HUES6 (cell line): ENCODE data around the gene CRTC1.
"Not testable (repeated sequence)": the region's sequence is repeated elsewhere in the genome, so short reads cannot be mapped to it uniquely, and the experiment has no call there.

Experiments used
- H3K27ac ChIP-seq: 2 replicates; pipeline ENCODE4 v1.7.0; 2013; ENCODE audit warnings: low read depth, mild to moderate bottlenecking, low read length, inconsistent platforms
- H3K27me3 ChIP-seq: 2 replicates; pipeline ENCODE4 v1.6.1; 2013; ENCODE audit warnings: low read length; ENCODE audit not compliant: control insufficient read depth, insufficient read depth
- H3K36me3 ChIP-seq: 2 replicates; pipeline ENCODE4 v1.6.1; 2013; ENCODE audit warnings: low read length; ENCODE audit not compliant: control insufficient read depth, insufficient read depth
- H3K4me1 ChIP-seq: 2 replicates; pipeline ENCODE4 v1.6.1; 2013; ENCODE audit warnings: low read length; ENCODE audit not compliant: control insufficient read depth, insufficient read depth
- H3K4me3 ChIP-seq: 2 replicates; pipeline ENCODE4 v1.5.1; 2013; ENCODE audit warnings: low read depth, low read length
- H3K9ac ChIP-seq: one replicate; pipeline ENCODE4 v1.6.1; 2013; ENCODE audit warnings: mild to moderate bottlenecking, low read length
- H3K9me3 ChIP-seq: 2 replicates; pipeline ENCODE4 v1.6.1; 2013; ENCODE audit warnings: low read depth, low read length; ENCODE audit not compliant: control insufficient read depth, insufficient read depth

CRTC1 gene

GRCh38 chr19:18733762-18734332, 50.4 kb downstream of the CRTC1 start:
- not testable (repeated sequence) for H3K9me3 ChIP-seq, H3K9ac ChIP-seq, H3K4me3 ChIP-seq, H3K27me3 ChIP-seq, H3K27ac ChIP-seq, H3K36me3 ChIP-seq
- H3K4me1 ChIP-seq: peaks cover 23% of the 10 kb centered on the region; the same call in 1 of the 2 replicates

- H3K27me3 ChIP-seq: no peaks in the 10 kb centered on the region
- peaks cover 22% of the 10 kb centered on the region; the same call in 1 of the 2 replicates for H3K4me1 ChIP-seq
- H3K27ac ChIP-seq: no peak overlapping the region
- H3K9me3 ChIP-seq: no peaks in the 10 kb centered on the region
- H3K36me3 ChIP-seq: no peaks in the 10 kb centered on the region
- H3K9ac ChIP-seq: no peak overlapping the region
- no peak overlapping the region for H3K4me3 ChIP-seq
Measured at GRCh38 chr19:18735324-18735723, 51.8 kb downstream of the CRTC1 start.

DNA sequence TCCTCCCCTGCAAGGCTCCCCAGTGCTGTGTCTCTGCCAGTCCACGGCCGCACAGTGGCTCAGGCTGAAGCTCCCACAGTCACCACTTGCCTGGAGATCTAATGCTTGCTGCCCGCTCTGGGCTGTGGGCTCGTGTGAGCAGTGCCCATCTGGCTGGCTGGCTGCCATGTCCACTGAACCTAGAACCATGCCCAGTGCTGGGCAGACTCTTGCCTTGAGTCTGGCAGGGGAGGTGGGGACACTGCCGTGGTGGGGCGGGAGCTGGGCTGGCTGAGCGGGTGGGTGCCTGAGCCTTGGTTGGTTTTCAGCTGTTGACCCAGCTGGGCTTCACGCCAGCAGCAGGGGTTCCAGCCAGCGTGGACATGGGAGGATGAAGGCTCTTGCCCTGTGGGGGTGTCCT, 52.3 kb downstream of the CRTC1 start:
- Histone ChIP-seq H3K4me3 (no peak overlapping the region), H3K9ac (no peak overlapping the region), H3K4me1 (peaks cover 18% of the 10 kb centered on the region; the same call in 1 of the 2 replicates), H3K9me3 (no peaks in the 10 kb centered on the region), H3K27ac (no peak overlapping the region), H3K36me3 (no peaks in the 10 kb centered on the region), H3K27me3 (no peaks in the 10 kb centered on the region)

DNA sequence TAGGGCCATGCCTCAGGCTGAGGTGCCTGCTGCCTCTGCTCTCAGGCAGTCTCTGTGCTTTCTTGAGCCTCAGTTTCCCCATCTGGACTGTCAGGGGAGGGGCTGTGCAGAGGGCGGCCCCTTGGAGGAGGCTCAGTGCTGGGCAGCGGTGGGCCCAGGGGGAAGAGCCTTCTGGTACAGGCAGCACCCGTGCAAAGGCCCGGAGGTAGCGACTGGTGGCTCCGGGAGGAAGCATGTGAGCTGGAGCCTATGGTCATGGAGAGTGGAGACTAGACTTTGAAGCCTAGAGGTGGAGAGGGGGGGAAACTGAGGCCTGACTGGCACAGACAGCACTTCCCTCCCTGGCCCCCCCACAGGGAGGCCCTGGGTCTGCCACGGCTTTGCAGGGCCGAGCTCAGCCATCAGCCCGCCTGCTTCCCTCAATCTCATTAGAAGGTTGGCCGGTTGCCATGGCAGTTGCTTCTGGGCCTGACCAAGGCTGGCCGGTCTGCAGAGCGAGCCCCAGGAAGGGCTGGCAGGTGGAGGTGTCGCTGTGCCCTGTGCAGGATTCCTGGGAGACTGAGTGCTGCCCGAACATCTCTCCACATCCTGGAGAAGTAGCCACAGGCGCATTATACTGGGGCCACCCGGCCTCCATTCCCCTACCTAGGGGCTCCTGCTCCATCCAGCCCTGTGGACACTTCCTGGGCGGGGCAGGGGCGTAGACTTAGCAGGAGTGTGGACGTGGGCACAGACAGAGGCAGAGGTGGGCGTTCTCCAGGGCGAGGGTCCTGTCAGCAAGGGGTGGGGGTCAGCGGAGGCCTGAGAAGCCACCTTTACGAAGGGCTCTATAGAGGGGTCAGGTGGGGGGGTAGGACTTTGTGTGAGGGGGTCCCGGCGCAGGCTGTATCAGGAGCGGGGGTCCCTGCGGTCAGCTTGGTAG, 53.2 kb downstream of the CRTC1 start:
- Histone ChIP-seq H3K9ac (no peak overlapping the region), H3K9me3 (no peaks in the 10 kb centered on the region), H3K36me3 (no peaks in the 10 kb centered on the region), H3K27ac (no peak overlapping the region), H3K27me3 (no peaks in the 10 kb centered on the region), H3K4me1 (peaks cover 8% of the 10 kb centered on the region; the same call in 1 of the 2 replicates), H3K4me3 (no peak overlapping the region)

- H3K27ac ChIP-seq: no peak overlapping the region
- peaks cover 8% of the 10 kb centered on the region; the same call in 1 of the 2 replicates for H3K4me1 ChIP-seq
- H3K4me3 ChIP-seq: no peak overlapping the region
- H3K36me3 ChIP-seq: no peaks in the 10 kb centered on the region
- H3K27me3 ChIP-seq: no peaks in the 10 kb centered on the region
- H3K9ac ChIP-seq: no peak overlapping the region
- H3K9me3 ChIP-seq: no peaks in the 10 kb centered on the region
Measured at GRCh38 chr19:18737337-18737953, 54.0 kb downstream of the CRTC1 start.

- no peak overlapping the region for H3K9ac ChIP-seq
- H3K27me3 ChIP-seq: no peaks in the 10 kb centered on the region
- H3K4me3 ChIP-seq: no peak overlapping the region
- H3K9me3 ChIP-seq: no peaks in the 10 kb centered on the region
- H3K4me1 ChIP-seq: peaks cover 7% of the 10 kb centered on the region; the same call in 1 of the 2 replicates
- no peak overlapping the region for H3K27ac ChIP-seq
- H3K36me3 ChIP-seq: no peaks in the 10 kb centered on the region
Measured at GRCh38 chr19:18737954-18738351, 54.5 kb downstream of the CRTC1 start.

- no peak overlapping the region for H3K27ac ChIP-seq
- no peak overlapping the region for H3K4me3 ChIP-seq
- H3K36me3 ChIP-seq: no peaks in the 10 kb centered on the region
- no peaks in the 10 kb centered on the region; the same call in 1 of the 2 replicates for H3K4me1 ChIP-seq
- no peaks in the 10 kb centered on the region for H3K9me3 ChIP-seq
- H3K9ac ChIP-seq: no peak overlapping the region
- no peaks in the 10 kb centered on the region for H3K27me3 ChIP-seq
Measured at GRCh38 chr19:18738961-18739690, 55.6 kb downstream of the CRTC1 start.

DNA sequence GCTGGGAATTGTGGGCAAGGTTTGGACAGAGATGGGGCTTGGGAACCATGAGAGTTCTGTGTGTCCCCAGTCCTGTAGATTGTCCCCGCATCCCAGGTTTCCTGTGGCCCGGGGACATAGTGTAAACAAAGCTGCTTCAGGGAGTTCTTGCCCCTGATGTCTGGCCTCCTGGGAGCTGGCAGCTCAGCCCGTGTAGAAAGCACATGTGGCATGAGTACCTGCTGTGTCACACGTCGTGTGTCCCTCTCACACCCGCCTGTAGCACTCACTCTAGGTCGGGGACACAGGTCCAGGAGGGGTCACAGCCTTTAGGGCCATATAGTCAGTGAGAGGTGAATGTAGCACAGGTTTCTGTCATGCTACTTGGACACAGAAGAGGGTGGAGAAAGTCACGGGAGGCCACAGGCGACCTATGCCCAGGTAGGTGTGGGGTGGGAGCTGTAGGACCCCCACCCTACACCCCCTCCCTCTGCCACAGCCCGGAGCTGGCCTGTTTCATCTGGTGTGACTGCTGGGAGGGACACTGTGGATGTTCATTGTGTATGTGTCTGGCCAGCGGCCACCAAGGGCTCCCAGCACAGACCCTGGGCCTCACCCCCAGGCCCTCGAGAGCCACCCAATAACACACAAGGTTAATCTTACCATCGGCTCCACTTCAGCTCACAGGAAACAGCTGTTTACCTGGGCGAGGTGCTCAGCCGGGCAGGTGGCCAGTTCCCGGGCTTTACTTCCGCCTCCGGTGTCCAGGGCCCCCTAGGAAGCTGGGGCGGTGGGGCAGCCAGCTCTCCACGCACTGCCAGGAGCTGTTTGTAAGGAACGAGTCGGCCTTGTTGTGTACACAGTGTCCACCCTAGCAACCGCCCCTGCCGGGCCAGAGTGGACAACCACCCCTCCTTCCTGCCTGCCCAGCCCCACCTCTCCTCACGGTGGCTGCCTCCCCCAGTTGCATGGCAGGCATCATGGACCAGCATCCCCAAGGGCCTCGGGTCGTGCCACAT, 57.9 kb downstream of the CRTC1 start:
- H3K27me3 ChIP-seq: no peaks in the 10 kb centered on the region
- H3K4me1 ChIP-seq: peaks cover 4% of the 10 kb centered on the region
- no peak overlapping the region; the same call in 1 of the 2 replicates for H3K27ac ChIP-seq
- no peaks in the 10 kb centered on the region for H3K9me3 ChIP-seq
- H3K4me3 ChIP-seq: no peak overlapping the region
- no peak overlapping the region for H3K9ac ChIP-seq
- no peaks in the 10 kb centered on the region for H3K36me3 ChIP-seq

DNA sequence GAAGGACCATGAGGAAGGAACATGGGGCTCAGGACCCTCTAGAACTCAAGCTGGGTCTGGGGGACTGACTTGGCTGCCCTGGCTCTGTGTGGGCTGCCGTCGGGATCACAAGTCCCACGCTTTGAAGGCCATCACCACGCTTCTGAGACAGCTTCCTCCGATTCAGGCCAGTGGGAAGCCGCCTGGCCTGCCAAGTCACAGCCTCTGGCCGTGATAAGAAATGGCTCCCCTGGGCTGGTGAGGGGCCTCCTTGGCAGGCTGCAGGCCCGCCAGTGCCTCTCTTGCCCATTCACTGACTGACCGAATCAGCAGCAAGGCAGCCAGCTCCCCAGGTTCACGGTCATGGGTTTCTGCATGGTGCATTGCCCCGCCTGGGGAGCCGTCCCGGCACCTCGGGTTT, 58.8 kb downstream of the CRTC1 start:
- no peak overlapping the region for H3K4me3 ChIP-seq
- H3K27ac ChIP-seq: no peak overlapping the region
- H3K36me3 ChIP-seq: no peaks in the 10 kb centered on the region
- H3K9me3 ChIP-seq: no peaks in the 10 kb centered on the region
- H3K27me3 ChIP-seq: no peaks in the 10 kb centered on the region
- H3K4me1 ChIP-seq: peaks cover 10% of the 10 kb centered on the region
- no peak overlapping the region for H3K9ac ChIP-seq
